KG1 (cell line): ENCODE measurements around the gene ICA1L.
A peak's percentile ranks its signal among the peaks of the same experiment; 100 is the strongest.
"Not testable (repeated sequence)": the region's sequence is repeated elsewhere in the genome, so short reads cannot be mapped to it uniquely, and the experiment has no call there.

ENCODE experiments used
- DNase-seq: peaks from one replicate; lab custom pipeline; 2025; lab: John Stamatoyannopoulos, UW

The ICA1L gene

GRCh38 chr2:202871300-202872141 lies at the start of gene ICA1L:
ICA1L (minus strand) TSS chr2:202871766; CDS start chr2:202829009, 42,757 bp downstream.
- peak; percentile 52 for DNase-seq

- no peak for DNase-seq
Measured at GRCh38 chr2:202918860-202919259, 47.3 kb upstream of the ICA1L start.

- peak; percentile 7 for DNase-seq
Measured at GRCh38 chr2:202912342-202913201, 41.0 kb upstream of the ICA1L start.

- DNase-seq = peak; percentile 98
Measured at GRCh38 chr2:202911512-202912341, 40.2 kb upstream of the ICA1L start, which contains the start of the genes CARF and WDR12. CARF (plus strand) TSS chr2:202912275; CDS start chr2:202941903, 29,628 bp downstream. WDR12 (minus strand) TSS chr2:202911673; CDS start chr2:202911476, 197 bp downstream.

- DNase-seq = no peak
Measured at GRCh38 chr2:202911203-202911511, 39.6 kb upstream of the ICA1L start.

- no peak for DNase-seq
Measured at GRCh38 chr2:202910698-202911097, 39.1 kb upstream of the ICA1L start.

GRCh38 chr2:202910250-202910649 lies 38.7 kb upstream of the ICA1L start:
- not testable (repeated sequence) for DNase-seq

GRCh38 chr2:202909394-202910192 lies 38.0 kb upstream of the ICA1L start:
- no peak for DNase-seq

GRCh38 chr2:202908186-202908585 lies 36.6 kb upstream of the ICA1L start:
- no peak for DNase-seq

GRCh38 chr2:202905507-202905906 lies 33.9 kb upstream of the ICA1L start:
- not testable (repeated sequence) for DNase-seq

GRCh38 chr2:202885190-202885589 lies 13.6 kb upstream of the ICA1L start:
- DNase-seq = no peak

GRCh38 chr2:202883987-202884675 lies 12.6 kb upstream of the ICA1L start:
- no peak for DNase-seq

- no peak for DNase-seq
Measured at GRCh38 chr2:202881570-202881969, 10.0 kb upstream of the ICA1L start.

GRCh38 chr2:202877699-202878098 lies 6.1 kb upstream of the ICA1L start:
- no peak for DNase-seq

- peak; percentile 51 for DNase-seq
Measured at GRCh38 chr2:202870431-202871299, 901 bp downstream of the ICA1L start.

GRCh38 chr2:202861987-202862386 lies 9.6 kb downstream of the ICA1L start:
- DNase-seq = no peak

- DNase-seq = no peak
Measured at GRCh38 chr2:202858601-202859000, 13.0 kb downstream of the ICA1L start.

GRCh38 chr2:202849343-202849742 lies 22.2 kb downstream of the ICA1L start:
- not testable (repeated sequence) for DNase-seq

- DNase-seq = no peak
Measured at GRCh38 chr2:202848813-202849212, 22.8 kb downstream of the ICA1L start.
